PC-3 (cell line): ENCODE data around the gene TRABD2A. TPM values are rescaled to one million over a fixed set of nuclear protein-coding genes. Genes with fewer than 3 reads are reported as not detected.

Experiments used
- ATAC-seq: fragments of 200-7000 bp; cut with Tn5 transposase; 2 replicates; pipeline ENCODE4 v1.9.1; 2020; ENCODE audit warnings: mild to moderate bottlenecking, moderate library complexity
- BruUV-seq: library from RNA; stranded (reverse); fragments of 400-500 nt; replicated peaks from 2 replicates; lab custom pipeline; 2021; lab: Mats Ljungman, UMichigan
- CTCF ChIA-PET: fragments of 300-600 bp; sonication (Branson Sonifier 250); formaldehyde crosslinking; loops from one replicate; lab custom pipeline; 2022; ENCODE audit warnings: antibody characterized with exemption; lab: Charles Lee
- POLR2A ChIA-PET: fragments of 300-600 bp; sonication (Branson Sonifier 250); formaldehyde crosslinking; loops from one replicate; lab custom pipeline; 2022; ENCODE audit warnings: antibody characterized with exemption; ENCODE audit not compliant: unreplicated experiment; lab: Charles Lee
- DNase-seq: peaks from one replicate; pipeline ENCODE4 v3.0.0-alpha.2; 2015
- H2AFZ ChIP-seq: fragments of 300-600 bp; sonication (generic); 2 replicates; pipeline ENCODE4 v1.6.0; 2016; ENCODE audit warnings: antibody characterized with exemption, low read length
- H3F3A ChIP-seq: fragments of 300-600 bp; sonication (generic); one replicate; pipeline ENCODE4 v1.6.0; 2017; ENCODE audit warnings: antibody characterized with exemption, low read length, control low read depth, mild to moderate bottlenecking; ENCODE audit not compliant: unreplicated experiment
- H3K27ac ChIP-seq: fragments of 300-600 bp; sonication (generic); 2 replicates; pipeline ENCODE4 v1.5.1; 2016; ENCODE audit warnings: mild to moderate bottlenecking, low read length
- H3K27me3 ChIP-seq: fragments of 300-600 bp; sonication (generic); 2 replicates; pipeline ENCODE4 v1.6.1; 2016; ENCODE audit warnings: low read length, mixed read lengths
- H3K36me3 ChIP-seq: fragments of 300-600 bp; sonication (generic); 2 replicates; pipeline ENCODE4 v1.6.1; 2016; ENCODE audit warnings: low read depth, mixed run types, low read length, mixed read lengths
- H3K4me1 ChIP-seq: fragments of 300-600 bp; sonication (generic); 2 replicates; pipeline ENCODE4 v1.5.1; 2016; ENCODE audit warnings: low read length; ENCODE audit not compliant: insufficient read depth
- H3K4me2 ChIP-seq: fragments of 300-600 bp; sonication (generic); 2 replicates; pipeline ENCODE4 v1.6.0; 2016; ENCODE audit warnings: low read length
- H3K4me3 ChIP-seq: fragments of 300-600 bp; sonication (generic); 2 replicates; pipeline ENCODE4 v1.5.1; 2016; ENCODE audit warnings: mild to moderate bottlenecking, low read length, mixed read lengths
- H3K79me2 ChIP-seq: fragments of 300-600 bp; sonication (generic); 2 replicates; pipeline ENCODE4 v1.6.1; 2017; ENCODE audit warnings: low read length, mixed read lengths
- H3K9ac ChIP-seq: fragments of 300-600 bp; sonication (generic); 2 replicates; pipeline ENCODE4 v1.6.0; 2016; ENCODE audit warnings: mild to moderate bottlenecking, low read length
- H3K9me2 ChIP-seq: fragments of 300-600 bp; sonication (generic); replicated peaks from 2 replicates; pipeline ENCODE4 v1.6.1; 2016; ENCODE audit warnings: mixed run types, low read length, mixed read lengths
- H3K9me3 ChIP-seq: fragments of 300-600 bp; sonication (generic); 2 replicates; pipeline ENCODE4 v1.6.1; 2016; ENCODE audit warnings: low read length, mixed read lengths
- H4K20me1 ChIP-seq: fragments of 300-600 bp; sonication (generic); 2 replicates; pipeline ENCODE4 v1.6.1; 2016; ENCODE audit warnings: low read length, mixed read lengths
- EZH2 ChIP-seq: fragments of 300-600 bp; sonication (generic); IDR thresholded peaks from one replicate; pipeline ENCODE4 v1.6.1; 2017; ENCODE audit warnings: antibody characterized with exemption, mild to moderate bottlenecking, low read length; ENCODE audit not compliant: unreplicated experiment
- EZH2phosphoT487 ChIP-seq: fragments of 300-600 bp; sonication (generic); IDR thresholded peaks from 2 replicates; pipeline ENCODE4 v1.6.1; 2018; ENCODE audit warnings: mild to moderate bottlenecking, antibody characterized with exemption, low read length, borderline replicate concordance
- intact Hi-C: fragments of 100-400 bp; cut with micrococcal nuclease; formaldehyde crosslinking; loops from 2 replicates; pipeline ENCODE4 v1.9.0; 2023
- total RNA-seq: library from RNA; depleted of rRNA; stranded (reverse); fragments of >200 nt; gene quantifications from 2 replicates; pipeline ENCODE4 v1.2.3, GENCODE V29; 2014
- TF ChIP-seq, protein P1 (sequence below): fragments of 300-600 bp; sonication (generic); conservative IDR thresholded peaks from 2 replicates; pipeline ENCODE4 v1.5.1; 2017; ENCODE audit warnings: antibody characterized with exemption, low read depth, mild to moderate bottlenecking, low read length

The TRABD2A gene
- total RNA-seq, 1 experiment from 2014 or later, result 2.0 TPM

DNA sequence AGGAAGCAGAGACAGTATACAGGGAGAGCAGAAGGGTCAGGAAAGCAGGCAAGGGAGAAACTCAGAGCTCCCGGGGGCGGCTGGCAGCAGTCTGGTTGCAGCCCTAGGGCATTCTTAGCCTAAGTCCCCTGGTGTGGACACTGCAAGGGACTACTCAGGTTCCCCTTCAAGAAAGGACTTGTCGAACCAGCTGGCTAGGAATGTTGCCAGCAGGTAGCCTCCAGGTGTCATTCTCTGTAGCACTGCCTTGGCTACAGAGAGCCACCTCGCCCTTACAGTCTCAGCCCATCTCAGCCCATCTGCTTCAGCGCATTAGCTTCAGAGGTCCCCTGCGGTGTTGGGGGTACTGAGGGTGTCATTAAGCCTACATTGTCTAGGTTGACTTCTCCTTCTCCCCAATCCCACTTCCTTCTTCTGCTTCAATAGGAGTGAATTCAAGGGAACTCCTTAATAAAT lies 13.3 kb upstream of the TRABD2A start:
- Histone ChIP-seq H4K20me1 (no peaks in the 10 kb centered on the region), H3K27ac (no peak overlapping the region), H3K4me2 (no peak overlapping the region), H3K4me1 (peaks cover 13% of the 10 kb centered on the region), H3K4me3 (no peak overlapping the region), H3K27me3 (no peaks in the 10 kb centered on the region), H3F3A (no peaks in the 10 kb centered on the region), H3K9ac (no peak overlapping the region), H3K9me2 (no peaks in the 10 kb centered on the region), H3K36me3 (no peaks in the 10 kb centered on the region), H2AFZ (no peak overlapping the region), H3K9me3 (no peaks in the 10 kb centered on the region), H3K79me2 (no peaks in the 10 kb centered on the region)
- TF ChIP-seq, protein P1, sequence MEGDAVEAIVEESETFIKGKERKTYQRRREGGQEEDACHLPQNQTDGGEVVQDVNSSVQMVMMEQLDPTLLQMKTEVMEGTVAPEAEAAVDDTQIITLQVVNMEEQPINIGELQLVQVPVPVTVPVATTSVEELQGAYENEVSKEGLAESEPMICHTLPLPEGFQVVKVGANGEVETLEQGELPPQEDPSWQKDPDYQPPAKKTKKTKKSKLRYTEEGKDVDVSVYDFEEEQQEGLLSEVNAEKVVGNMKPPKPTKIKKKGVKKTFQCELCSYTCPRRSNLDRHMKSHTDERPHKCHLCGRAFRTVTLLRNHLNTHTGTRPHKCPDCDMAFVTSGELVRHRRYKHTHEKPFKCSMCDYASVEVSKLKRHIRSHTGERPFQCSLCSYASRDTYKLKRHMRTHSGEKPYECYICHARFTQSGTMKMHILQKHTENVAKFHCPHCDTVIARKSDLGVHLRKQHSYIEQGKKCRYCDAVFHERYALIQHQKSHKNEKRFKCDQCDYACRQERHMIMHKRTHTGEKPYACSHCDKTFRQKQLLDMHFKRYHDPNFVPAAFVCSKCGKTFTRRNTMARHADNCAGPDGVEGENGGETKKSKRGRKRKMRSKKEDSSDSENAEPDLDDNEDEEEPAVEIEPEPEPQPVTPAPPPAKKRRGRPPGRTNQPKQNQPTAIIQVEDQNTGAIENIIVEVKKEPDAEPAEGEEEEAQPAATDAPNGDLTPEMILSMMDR, result no peak
- no peak for TF ChIP-seq EZH2phosphoT487
- TF ChIP-seq EZH2, result no peak
- ATAC-seq (no peak), DNase-seq (peak; percentile 38)
- ChIA-PET POLR2A (no interaction called here), CTCF (no interaction called here)
- intact Hi-C loops, result no loop called here
- BruUV-seq, result no TSS peak

DNA sequence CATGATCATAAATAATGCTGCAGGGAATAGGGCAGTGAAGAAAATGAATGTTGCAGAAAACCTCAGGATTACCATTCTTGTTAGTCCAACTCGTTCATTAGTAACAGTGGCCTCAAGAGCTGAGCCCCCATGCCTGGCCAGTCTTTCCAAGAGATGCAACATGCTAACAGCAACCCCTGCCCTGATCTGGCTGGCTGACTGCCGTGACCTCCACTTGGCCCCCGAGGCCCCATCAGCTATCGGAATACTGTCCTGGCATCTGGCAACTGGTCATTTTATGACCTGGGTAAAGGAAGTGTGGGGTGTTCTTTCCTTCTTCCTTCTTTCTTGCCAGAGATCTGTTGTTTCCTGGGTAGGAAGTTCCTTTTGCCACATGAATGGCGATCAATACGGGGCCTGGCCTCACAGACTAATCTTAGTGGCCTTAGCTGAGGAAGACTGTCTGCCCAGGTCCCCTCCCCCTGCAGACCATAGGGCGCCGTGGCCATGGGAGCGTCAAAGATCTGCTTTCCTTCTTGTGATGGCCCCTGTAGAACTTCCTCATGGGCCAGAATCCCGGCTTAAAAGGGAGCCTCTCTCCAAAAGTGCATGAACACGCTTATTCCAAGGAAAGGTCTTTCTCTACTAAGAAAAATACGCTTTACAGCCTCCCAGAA lies 10.6 kb upstream of the TRABD2A start:
- H3K9me2 ChIP-seq, result no peaks in the 10 kb centered on the region
- H3K9me3 ChIP-seq, result no peaks in the 10 kb centered on the region
- H3F3A ChIP-seq, result no peaks in the 10 kb centered on the region
- no peaks in the 10 kb centered on the region for H3K36me3 ChIP-seq
- TF ChIP-seq EZH2 (no peak), EZH2phosphoT487 (no peak)
- TF ChIP-seq, protein P1, result no peak
- no peaks in the 10 kb centered on the region for H4K20me1 ChIP-seq
- no peaks in the 10 kb centered on the region for H3K4me1 ChIP-seq
- ChIA-PET CTCF (no interaction called here), POLR2A (no interaction called here)
- ATAC-seq, result no peak
- no peak overlapping the region for H3K4me3 ChIP-seq
- no peak overlapping the region for H3K9ac ChIP-seq
- no peak for DNase-seq
- H2AFZ ChIP-seq, result no peak overlapping the region
- BruUV-seq, result no TSS peak
- no peaks in the 10 kb centered on the region for H3K27me3 ChIP-seq
- no peaks in the 10 kb centered on the region for H3K79me2 ChIP-seq
- no peak overlapping the region for H3K27ac ChIP-seq
- intact Hi-C loops, result no loop called here
- H3K4me2 ChIP-seq, result no peak overlapping the region

DNA sequence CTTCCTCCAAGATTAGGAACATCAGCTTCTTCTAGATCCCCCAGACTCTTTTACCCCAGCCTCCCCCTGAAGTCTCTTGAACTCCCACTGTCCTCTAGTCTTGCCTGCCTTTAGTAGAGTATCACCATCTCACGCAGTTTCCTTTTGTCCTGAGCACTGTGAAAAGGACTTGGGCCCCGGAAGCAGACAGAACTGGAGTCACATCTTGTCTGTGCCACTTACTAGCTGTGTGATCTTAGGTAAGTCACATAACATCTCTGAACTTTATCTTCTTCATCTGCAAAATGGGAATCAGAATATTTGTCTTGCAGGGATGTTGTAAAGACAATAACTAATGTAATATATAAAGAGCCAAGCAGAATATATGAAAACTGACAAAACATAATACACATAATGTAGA lies 8.4 kb upstream of the TRABD2A start:
- H3K9me2 ChIP-seq, result no peaks in the 10 kb centered on the region
- H4K20me1 ChIP-seq, result no peaks in the 10 kb centered on the region
- no peak overlapping the region for H3K9ac ChIP-seq
- H3K4me3 ChIP-seq, result no peak overlapping the region
- BruUV-seq, result no TSS peak
- CTCF ChIA-PET, result interaction anchor here (0.5 kb wide), 1 partner anchor 36 kb away, joined by 3 read pairs; no protein-coding TSS in a partner anchor
- TF ChIP-seq, protein P1, result no peak
- no peak for TF ChIP-seq EZH2phosphoT487
- no peak overlapping the region for H2AFZ ChIP-seq
- H3K27me3 ChIP-seq, result no peaks in the 10 kb centered on the region
- H3K4me1 ChIP-seq, result no peaks in the 10 kb centered on the region
- H3F3A ChIP-seq, result no peaks in the 10 kb centered on the region
- ATAC-seq (no peak), DNase-seq (no peak)
- H3K4me2 ChIP-seq, result no peak overlapping the region
- H3K79me2 ChIP-seq, result no peaks in the 10 kb centered on the region
- intact Hi-C loops, result no loop called here
- POLR2A ChIA-PET, result interaction anchor here (1.2 kb wide), 1 partner anchor 18 kb away, joined by 14 read pairs; no protein-coding TSS in a partner anchor
- no peaks in the 10 kb centered on the region for H3K9me3 ChIP-seq
- H3K36me3 ChIP-seq, result no peaks in the 10 kb centered on the region
- no peak overlapping the region for H3K27ac ChIP-seq
